K562 (cell line): ENCODE results near the gene ALDH18A1. TPM values are rescaled to one million over a fixed set of nuclear protein-coding genes. Genes with fewer than 3 reads are reported as not detected.
A peak's percentile ranks its signal among the peaks of the same experiment; 100 is the strongest.

Experiments used
- CCNT2 ChIP-seq: IDR thresholded peaks from 2 replicates; pipeline ENCODE4 v1.6.1; 2011; ENCODE audit warnings: borderline replicate concordance, low read depth, mild to moderate bottlenecking, moderate library complexity, mixed read lengths, low read length; ENCODE audit not compliant: insufficient read length; ENCODE audit errors: extremely low read depth
- CREM ChIP-seq: IDR thresholded peaks from 2 replicates; pipeline ENCODE4 v1.6.1; 2014; ENCODE audit warnings: antibody characterized with exemption, low read depth
- ETV5 ChIP-seq: sonication (generic); formaldehyde crosslinking; IDR thresholded peaks from 2 replicates; pipeline ENCODE4 v1.4.0; 2020; ENCODE audit warnings: low read depth, mild to moderate bottlenecking, missing genetic modification reagents
- KHSRP ChIP-seq: fragments of 450-650 bp; IDR thresholded peaks from 2 replicates; pipeline ENCODE4 v1.6.1; 2017
- MYC ChIP-seq, 2 experiments: fragments of 250-450 bp in 1 of 2; sonication (Bioruptor Pico) in 1 of 2; IDR thresholded peaks; 2 replicates each; pipeline versions ENCODE4 v1.5.1 to v1.6.1; 2012 to 2021; ENCODE audit warnings: low read depth in 2 of 2, borderline replicate concordance in 1 of 2, improper control_type of control experiment in 1 of 2, low read length in 1 of 2, mild to moderate bottlenecking in 1 of 2, moderate library complexity in 1 of 2
- NFIX ChIP-seq: fragments of 250-450 bp; sonication (Bioruptor Pico); IDR thresholded peaks from 2 replicates; pipeline ENCODE4 v1.4.0; 2020; ENCODE audit warnings: low read depth, mild to moderate bottlenecking, moderate library complexity
- NFRKB ChIP-seq: fragments of 450-650 bp; IDR thresholded peaks from 2 replicates; pipeline ENCODE4 v1.6.1; 2016; ENCODE audit warnings: low read depth
- NFYB ChIP-seq: IDR thresholded peaks from 2 replicates; pipeline ENCODE4 v1.6.1; 2011; ENCODE audit warnings: mild to moderate bottlenecking, moderate library complexity; ENCODE audit not compliant: insufficient read length; ENCODE audit errors: extremely low read depth
- PCBP2 ChIP-seq: fragments of 200-400 bp; formaldehyde crosslinking; IDR thresholded peaks from 2 replicates; pipeline ENCODE4 v1.6.1; 2018; ENCODE audit warnings: low read length, low read depth, mild to moderate bottlenecking, moderate library complexity; ENCODE audit not compliant: poor library complexity, severe bottlenecking
- POLR2A ChIP-seq: fragments of 450-650 bp; conservative IDR thresholded peaks from 2 replicates; pipeline ENCODE4 v1.6.1; 2016
- PTRF ChIP-seq: fragments of 450-650 bp; IDR thresholded peaks from 2 replicates; pipeline ENCODE4 v1.6.1; 2016; ENCODE audit warnings: mild to moderate bottlenecking, missing genetic modification characterization, missing compliant biosample characterization
- RBBP5 ChIP-seq: fragments of 200-600 bp; sonication (generic); IDR thresholded peaks from 2 replicates; pipeline ENCODE4 v1.6.1; 2012; ENCODE audit warnings: borderline replicate concordance, mild to moderate bottlenecking, low read length, control low read depth, inconsistent platforms; ENCODE audit not compliant: insufficient read depth, poor library complexity, severe bottlenecking
- RBFOX2 ChIP-seq: fragments of 200-400 bp; formaldehyde crosslinking; IDR thresholded peaks from 2 replicates; pipeline ENCODE4 v1.6.1; 2017; ENCODE audit warnings: low read depth, mild to moderate bottlenecking, low read length, moderate library complexity
- SETDB1 ChIP-seq: IDR thresholded peaks from one replicate; pipeline ENCODE4 v1.6.1; 2012; ENCODE audit warnings: low read length, control low read depth, inconsistent platforms
- SOX6 ChIP-seq: fragments of 450-650 bp; IDR thresholded peaks from 2 replicates; pipeline ENCODE4 v1.6.1; 2014; ENCODE audit warnings: mild to moderate bottlenecking
- SRF ChIP-seq, 2 experiments: fragments of 250-450, 450-650 bp in 1 of 2; sonication (Bioruptor Pico) in 1 of 2; sonication (generic) in 1 of 2; formaldehyde crosslinking; IDR thresholded peaks; 2 replicates each; pipeline versions ENCODE4 v1.5.0 to v1.5.1; 2020 to 2022; ENCODE audit warnings: mild to moderate bottlenecking in 1 of 2, missing genetic modification reagents in 1 of 2
- SRSF1 ChIP-seq: fragments of 200-400 bp; formaldehyde crosslinking; IDR thresholded peaks from 2 replicates; pipeline ENCODE4 v1.6.1; 2017; ENCODE audit warnings: mild to moderate bottlenecking, low read depth, low read length, moderate library complexity
- STAG1 ChIP-seq: sonication (generic); formaldehyde crosslinking; IDR thresholded peaks from 2 replicates; pipeline ENCODE4 v1.5.0; 2020; ENCODE audit warnings: missing genetic modification reagents, borderline replicate concordance
- SUPT5H ChIP-seq: fragments of 450-650 bp; IDR thresholded peaks from 2 replicates; pipeline ENCODE4 v1.6.1; 2016
- TAF15 ChIP-seq: fragments of 200-400 bp; formaldehyde crosslinking; IDR thresholded peaks from 2 replicates; pipeline ENCODE4 v1.6.1; 2017; ENCODE audit warnings: mild to moderate bottlenecking, low read depth, low read length, moderate library complexity
- XRCC5 ChIP-seq: fragments of 200-400 bp; formaldehyde crosslinking; IDR thresholded peaks from 2 replicates; pipeline ENCODE4 v1.6.1; 2017; ENCODE audit warnings: low read depth, mild to moderate bottlenecking, low read length
- ZFX ChIP-seq: sonication (generic); formaldehyde crosslinking; IDR thresholded peaks from 2 replicates; pipeline ENCODE4 v1.8.0; 2022; ENCODE audit warnings: mild to moderate bottlenecking, missing genetic modification reagents, moderate library complexity
- ZKSCAN1 ChIP-seq: fragments of 150-350 bp; IDR thresholded peaks from 2 replicates; pipeline ENCODE4 v1.6.1; 2016; ENCODE audit warnings: low read depth, low read length
- ZNF146 ChIP-seq: IDR thresholded peaks from one replicate; pipeline ENCODE4 v1.6.1; 2018; ENCODE audit warnings: missing compliant biosample characterization; ENCODE audit not compliant: unreplicated experiment
- ZNF3 ChIP-seq: fragments of 250-450 bp; sonication (Bioruptor Pico); IDR thresholded peaks from 2 replicates; pipeline ENCODE4 v1.5.0; 2021; ENCODE audit warnings: mild to moderate bottlenecking, moderate library complexity
- ZNF316 ChIP-seq: fragments of 450-650 bp; IDR thresholded peaks from 2 replicates; pipeline ENCODE4 v1.6.1; 2016
- polyA plus RNA-seq, 8 experiments: library from polyadenylated mRNA; depleted of rRNA in 4 of 8; stranded (reverse) in 5 of 8; unstranded in 3 of 8; fragments of >200 nt; fragmentation: Nextera tagmentation in 2 of 8; fragmentation: Illumina TruSeq in 1 of 8; extraction: Ambion mirVana in 2 of 8; extraction: Trizol in 1 of 8; gene quantifications; 2 replicates each; pipeline versions ENCODE4 v1.2.1 to v1.2.3, GENCODE V29; 2011 to 2014; ENCODE audit warnings: inconsistent platforms in 1 of 8, missing spikeins in 1 of 8
- total RNA-seq, 7 experiments: library from RNA; depleted of rRNA in 6 of 7; stranded (reverse); fragments of >200 nt in 6 of 7; fragmentation: Illumina TruSeq in 2 of 7; extraction: Trizol in 2 of 7; gene quantifications; 2 replicates each; pipeline versions ENCODE4 v1.2.1 to v1.2.3, GENCODE V29; 2011 to 2021; ENCODE audit warnings: low replicate concordance in 1 of 7
- TF ChIP-seq, protein P1 (sequence below): IDR thresholded peaks from 2 replicates; pipeline ENCODE4 v1.6.1; 2012; ENCODE audit warnings: low read depth, low read length, improper control_type of control experiment, borderline replicate concordance

ALDH18A1 gene
- total and polyA plus RNA-seq, 9 of the 15 experiments (the other 6 are each of a cell fraction or from before 2014, with no cell fraction given): 12.0 to 83.3 (median 43.8) TPM

DNA sequence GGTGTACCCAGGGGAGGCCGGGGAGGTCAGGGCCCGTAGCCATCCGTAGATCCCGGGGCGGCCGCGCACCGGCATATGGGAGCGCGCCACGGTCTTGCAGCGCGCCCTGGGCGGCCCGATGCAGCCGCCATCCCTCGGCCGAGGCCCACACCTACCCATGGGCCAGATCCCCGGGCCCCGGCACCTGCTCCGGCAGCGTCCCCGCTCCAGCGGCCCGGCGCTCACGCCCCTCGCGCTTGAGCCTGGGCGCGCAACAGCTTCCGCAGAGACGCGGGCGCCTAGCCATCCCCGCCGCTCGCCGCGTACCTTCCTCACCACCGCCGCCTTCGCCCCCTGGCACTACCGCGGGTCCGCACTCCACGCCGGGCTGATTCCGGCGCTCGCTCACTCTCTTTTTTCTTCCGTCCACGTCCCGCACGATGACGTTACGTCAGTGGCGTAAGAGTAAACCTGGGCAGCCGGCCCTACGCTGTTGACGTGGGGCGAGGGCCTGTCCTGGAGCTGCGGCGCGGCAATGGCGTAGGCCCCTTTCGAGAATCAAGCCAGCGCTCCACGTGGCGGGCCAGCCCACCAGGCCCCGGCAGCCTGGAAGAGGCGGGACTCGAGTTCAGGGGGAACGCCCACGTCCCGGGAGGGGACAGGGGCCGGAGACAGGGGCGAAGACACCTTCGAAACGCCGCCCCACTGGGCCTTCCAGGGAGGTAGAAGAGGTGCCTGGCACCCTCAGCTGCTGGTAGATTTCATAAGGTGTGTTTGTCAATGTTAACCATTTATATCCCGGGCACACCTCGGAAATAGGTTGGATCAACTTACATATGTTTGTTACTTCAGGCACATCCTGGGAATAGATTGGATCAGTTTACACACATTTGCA is at the start of gene ALDH18A1 (continued):
- peak; percentile 86 for TF ChIP-seq RBFOX2
- no peak for TF ChIP-seq SETDB1
- TF ChIP-seq CREM: 0 out of 2 replicates have a peak, but pooled peaks have one; percentile 44
- TF ChIP-seq XRCC5: no peak
- TF ChIP-seq ETV5 (CRISPR knock-in tag): peak; percentile 62; the same call in 1 of the 2 replicates
- no peak for TF ChIP-seq KHSRP
- TF ChIP-seq ZNF316: no peak
- no peak for TF ChIP-seq PCBP2
- TF ChIP-seq SOX6: no peak
- TF ChIP-seq CCNT2: no peak
- TF ChIP-seq NFYB: no peak
- peak; percentile 99 for TF ChIP-seq SRSF1
- TF ChIP-seq POLR2A: peak; percentile 43; the same call in 1 of the 2 replicates
- TF ChIP-seq MYC (IDR thresholded peaks at IDR 0.05; ENCODE audit: low read depth, low read length): peak; percentile 90; the same call in 1 of the 2 replicates
- TF ChIP-seq MYC (CRISPR knock-in tag; IDR thresholded peaks at IDR 0.05; ENCODE audit: borderline replicate concordance, low read depth): peak; percentile 71; the same call in 1 of the 2 replicates
- peak; percentile 87 for TF ChIP-seq ZFX (CRISPR knock-in tag)
- no peak for TF ChIP-seq ZKSCAN1
- TF ChIP-seq SRF (CRISPR knock-in tag; IDR thresholded peaks at IDR 0.05): peak in 1 of 2 experiments; percentile 63; a peak in 1 of 4 replicates
- TF ChIP-seq, protein P1, sequence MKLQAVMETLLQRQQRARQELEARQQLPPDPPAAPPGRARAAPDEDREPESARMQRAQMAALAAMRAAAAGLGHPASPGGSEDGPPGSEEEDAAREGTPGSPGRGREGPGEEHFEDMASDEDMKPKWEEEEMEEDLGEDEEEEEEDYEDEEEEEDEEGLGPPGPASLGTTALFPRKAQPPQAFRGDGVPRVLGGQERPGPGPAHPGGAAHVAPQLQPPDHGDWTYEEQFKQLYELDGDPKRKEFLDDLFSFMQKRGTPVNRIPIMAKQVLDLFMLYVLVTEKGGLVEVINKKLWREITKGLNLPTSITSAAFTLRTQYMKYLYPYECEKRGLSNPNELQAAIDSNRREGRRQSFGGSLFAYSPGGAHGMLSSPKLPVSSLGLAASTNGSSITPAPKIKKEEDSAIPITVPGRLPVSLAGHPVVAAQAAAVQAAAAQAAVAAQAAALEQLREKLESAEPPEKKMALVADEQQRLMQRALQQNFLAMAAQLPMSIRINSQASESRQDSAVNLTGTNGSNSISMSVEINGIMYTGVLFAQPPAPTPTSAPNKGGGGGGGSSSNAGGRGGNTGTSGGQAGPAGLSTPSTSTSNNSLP: no peak
- TF ChIP-seq ZNF146 (CRISPR knock-in tag): no peak
- TF ChIP-seq PTRF (tag): no peak
- TF ChIP-seq NFIX: no peak
- no peak for TF ChIP-seq ZNF3 (CRISPR knock-in tag)
- TF ChIP-seq TAF15: peak; percentile 100; the same call in 1 of the 2 replicates
- 0 out of 2 replicates have a peak, but pooled peaks have one; percentile 35 for TF ChIP-seq SUPT5H
- TF ChIP-seq STAG1 (CRISPR knock-in tag): no peak
- no peak for TF ChIP-seq NFRKB
- TF ChIP-seq RBBP5: peak; percentile 78
